LNCaP clone FGC (cell line): Measurements from ENCODE around the gene CNOT1.
"Not testable (repeated sequence)": the region's sequence is repeated elsewhere in the genome, so short reads cannot be mapped to it uniquely, and the experiment has no call there.

Experiments used
- DNase-seq: peaks from one replicate; pipeline ENCODE4 v3.0.0-alpha.2; 2011; ENCODE audit warnings: low read depth
- H3K4me3 ChIP-seq: 2 replicates; pipeline ENCODE4 v1.5.1; 2011; ENCODE audit warnings: mild to moderate bottlenecking, low read depth, low read length, control low read depth
- TF ChIP-seq, protein P1 (sequence below): IDR thresholded peaks from 2 replicates; pipeline ENCODE4 v1.5.1; 2012; ENCODE audit warnings: mild to moderate bottlenecking; ENCODE audit not compliant: control insufficient read depth, insufficient read depth; ENCODE audit errors: extremely low read depth

CNOT1 gene

DNA sequence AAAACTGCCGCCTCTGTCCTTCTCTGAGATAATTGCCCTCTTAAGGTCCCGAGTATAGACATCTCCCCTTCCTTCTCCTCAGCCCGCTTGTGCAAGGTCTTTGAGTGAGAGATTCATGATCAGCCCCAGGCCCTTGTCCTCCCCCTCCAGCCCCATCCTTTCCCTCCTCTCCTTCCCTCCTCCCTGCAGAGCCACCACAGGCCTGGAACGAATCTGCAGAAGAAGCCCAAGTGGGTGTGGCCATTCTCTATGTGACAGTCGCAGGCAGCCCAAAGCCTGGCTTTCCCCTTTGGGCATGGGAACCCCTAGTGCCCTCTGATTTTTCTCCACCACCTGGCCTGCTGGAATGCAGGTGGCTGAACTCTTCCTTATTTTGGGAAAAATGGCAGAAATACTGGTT lies 136.9 kb downstream of the CNOT1 start:
- TF ChIP-seq, protein P1, sequence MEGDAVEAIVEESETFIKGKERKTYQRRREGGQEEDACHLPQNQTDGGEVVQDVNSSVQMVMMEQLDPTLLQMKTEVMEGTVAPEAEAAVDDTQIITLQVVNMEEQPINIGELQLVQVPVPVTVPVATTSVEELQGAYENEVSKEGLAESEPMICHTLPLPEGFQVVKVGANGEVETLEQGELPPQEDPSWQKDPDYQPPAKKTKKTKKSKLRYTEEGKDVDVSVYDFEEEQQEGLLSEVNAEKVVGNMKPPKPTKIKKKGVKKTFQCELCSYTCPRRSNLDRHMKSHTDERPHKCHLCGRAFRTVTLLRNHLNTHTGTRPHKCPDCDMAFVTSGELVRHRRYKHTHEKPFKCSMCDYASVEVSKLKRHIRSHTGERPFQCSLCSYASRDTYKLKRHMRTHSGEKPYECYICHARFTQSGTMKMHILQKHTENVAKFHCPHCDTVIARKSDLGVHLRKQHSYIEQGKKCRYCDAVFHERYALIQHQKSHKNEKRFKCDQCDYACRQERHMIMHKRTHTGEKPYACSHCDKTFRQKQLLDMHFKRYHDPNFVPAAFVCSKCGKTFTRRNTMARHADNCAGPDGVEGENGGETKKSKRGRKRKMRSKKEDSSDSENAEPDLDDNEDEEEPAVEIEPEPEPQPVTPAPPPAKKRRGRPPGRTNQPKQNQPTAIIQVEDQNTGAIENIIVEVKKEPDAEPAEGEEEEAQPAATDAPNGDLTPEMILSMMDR = no peak
- no peak for DNase-seq
- no peak overlapping the region for H3K4me3 ChIP-seq

DNA sequence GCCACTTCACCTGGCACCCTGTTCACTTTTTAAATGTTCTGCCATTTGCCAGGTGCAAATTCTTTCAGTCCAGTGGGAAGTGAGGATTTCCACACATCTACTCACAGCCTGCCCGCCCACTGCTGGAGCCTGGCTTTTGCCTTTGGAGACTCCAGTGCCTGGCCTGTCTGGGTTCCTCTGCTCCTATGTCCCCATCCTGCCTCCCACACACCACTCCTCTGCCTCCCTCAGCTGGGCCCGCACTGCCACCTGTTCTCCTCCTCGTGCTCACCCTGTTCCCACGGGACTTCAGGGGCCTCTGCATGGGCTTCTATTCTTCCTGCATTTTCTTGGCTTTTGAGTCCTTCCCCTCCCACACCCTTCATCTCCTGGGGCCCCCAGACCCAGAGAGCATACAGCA lies 137.6 kb downstream of the CNOT1 start:
- TF ChIP-seq, protein P1 = no peak
- H3K4me3 ChIP-seq = no peak overlapping the region
- DNase-seq = no peak

DNA sequence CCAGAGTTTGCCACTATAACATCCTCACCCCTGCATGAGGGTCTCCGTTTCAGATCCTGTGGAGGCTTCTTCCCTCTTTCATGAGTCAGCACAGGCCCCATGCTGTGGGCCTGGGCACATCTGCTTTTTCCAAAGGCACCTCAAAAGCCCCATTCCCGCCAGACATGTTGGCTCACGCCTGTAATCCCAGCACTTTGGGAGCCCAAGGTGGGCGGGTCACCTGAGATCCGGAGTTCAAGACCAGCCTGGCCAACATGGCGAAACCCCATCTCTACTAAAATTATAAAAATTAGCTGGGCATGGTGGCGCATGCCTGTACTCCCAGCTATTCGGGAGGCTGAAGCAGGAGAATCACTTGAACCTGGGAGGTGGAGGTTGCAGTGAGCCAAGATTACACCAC lies 139.1 kb downstream of the CNOT1 start:
- DNase-seq = not testable (repeated sequence)

DNA sequence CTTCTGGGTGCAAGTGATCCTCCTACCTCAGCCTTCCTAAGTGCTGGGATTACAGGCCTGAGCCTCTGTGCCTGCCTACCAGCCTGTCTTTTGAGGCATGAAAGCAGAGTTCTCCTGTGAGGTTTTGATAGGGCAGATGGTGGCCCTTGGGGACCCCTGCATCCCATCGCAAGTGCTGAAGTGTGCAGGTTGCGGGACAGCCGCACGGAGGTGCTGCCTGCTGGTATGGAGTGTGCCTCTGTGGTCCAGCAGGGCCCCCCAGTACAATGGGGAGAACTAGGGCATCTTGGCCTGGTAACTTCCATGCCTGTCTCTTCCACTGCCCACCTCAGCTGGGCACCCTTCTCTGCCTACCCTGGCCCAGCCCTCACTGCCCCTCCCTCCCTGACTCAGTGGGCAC lies 139.6 kb downstream of the CNOT1 start:
- H3K4me3 ChIP-seq = no peak overlapping the region
- DNase-seq = no peak
- TF ChIP-seq, protein P1 = no peak

More for the DNA sequence above, 139.1 kb downstream of the CNOT1 start:
- not testable (repeated sequence) for H3K4me3 ChIP-seq

DNA sequence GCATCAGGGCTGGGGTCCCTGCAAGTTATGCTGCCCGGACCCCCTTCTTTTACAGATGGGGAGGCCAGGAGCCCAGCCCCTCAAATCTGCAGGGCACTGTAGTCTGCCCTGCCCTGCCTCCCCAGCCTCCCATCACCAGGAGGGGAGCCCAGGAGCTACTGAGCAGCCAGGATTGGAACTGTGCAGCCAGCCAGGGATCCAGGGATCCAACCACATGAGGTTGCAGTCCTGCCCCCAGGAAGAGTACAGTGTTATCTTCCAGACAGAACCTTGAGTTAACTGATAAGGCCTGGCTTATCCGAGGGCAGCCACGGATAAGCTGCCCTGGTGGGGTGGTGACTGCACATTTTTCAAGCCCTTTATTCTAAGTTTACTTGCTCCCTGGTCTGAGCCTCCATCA lies 141.1 kb downstream of the CNOT1 start:
- DNase-seq = no peak
- TF ChIP-seq, protein P1 = no peak
- no peak overlapping the region for H3K4me3 ChIP-seq

DNA sequence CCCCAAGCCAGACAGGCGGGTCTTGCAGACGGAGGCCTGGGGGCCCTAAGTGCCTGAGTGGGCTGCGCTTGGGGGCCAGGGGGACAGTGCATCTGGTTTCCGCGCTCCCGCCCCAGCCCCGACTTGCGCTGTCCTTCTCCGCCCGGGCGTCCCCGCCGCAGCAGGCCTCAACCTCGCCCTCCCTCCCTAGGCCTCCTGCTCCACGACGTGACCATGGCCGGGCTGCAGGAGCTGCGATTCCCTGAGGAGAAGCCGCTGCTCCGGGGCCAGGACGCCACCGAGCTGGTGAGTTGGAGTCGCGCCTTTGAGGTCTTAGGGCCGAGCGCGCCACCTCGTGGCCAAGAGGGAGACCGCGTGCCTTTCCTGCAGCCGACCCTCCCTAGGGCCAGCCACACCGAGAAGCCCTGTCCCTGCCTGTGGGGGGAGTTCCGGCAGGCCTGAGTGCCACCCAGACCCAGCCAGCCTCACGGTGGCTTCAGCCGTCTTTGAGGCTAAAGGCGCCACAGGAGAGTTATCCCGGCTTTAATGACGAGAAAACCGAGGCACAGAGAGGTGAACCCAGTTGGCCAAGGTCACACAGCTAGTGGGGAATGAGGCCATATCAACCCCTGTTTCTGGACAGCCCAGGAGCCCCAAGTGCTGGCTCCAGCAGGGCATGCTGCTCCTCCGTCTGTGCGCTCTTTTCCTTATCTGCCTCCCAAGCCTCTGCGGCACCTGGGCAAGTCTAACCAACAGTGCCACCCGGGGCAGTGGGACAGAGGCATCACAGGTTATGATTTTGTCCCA lies 141.9 kb downstream of the CNOT1 start:
- TF ChIP-seq, protein P1 = peak; percentile 98
- H3K4me3 ChIP-seq = no peak overlapping the region
- DNase-seq = peak; percentile 30

DNA sequence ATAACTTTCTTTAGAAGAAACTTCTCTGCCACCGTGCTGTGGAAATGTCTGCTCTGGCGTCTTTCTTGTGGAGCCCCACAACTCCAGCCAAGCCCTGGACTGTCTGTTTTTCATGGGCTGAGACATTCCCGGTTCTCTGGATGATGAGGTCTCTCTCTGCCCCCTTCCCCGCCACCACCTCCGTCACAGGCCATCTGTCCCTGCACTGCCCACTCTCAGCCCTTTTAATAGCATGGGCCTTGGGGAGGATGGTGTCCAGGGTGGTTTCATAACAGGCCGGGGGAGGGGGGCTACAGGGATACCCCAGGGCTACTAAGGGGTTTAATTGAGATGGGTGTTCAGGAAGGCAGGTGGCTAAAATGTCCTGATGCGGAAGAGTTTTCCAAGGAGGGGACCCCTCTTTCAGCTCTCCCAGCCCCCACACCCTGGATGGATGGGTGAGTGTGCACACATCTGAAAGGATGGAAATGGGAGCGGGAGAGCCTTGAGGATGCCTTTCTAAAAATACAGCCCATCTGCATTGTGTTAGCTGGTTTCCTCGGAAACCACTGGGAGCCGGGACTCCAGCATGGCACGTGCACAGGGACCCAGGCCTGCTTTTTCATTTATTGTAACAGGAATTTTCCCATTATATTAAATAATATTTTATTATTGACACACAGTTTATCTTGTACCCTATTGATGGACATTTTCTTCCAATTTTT lies 144.3 kb downstream of the CNOT1 start:
- DNase-seq = no peak
- TF ChIP-seq, protein P1 = no peak
- H3K4me3 ChIP-seq = no peak overlapping the region
